A673 (cell line): ENCODE data around the gene DNTT. TPM values are rescaled to one million over a fixed set of nuclear protein-coding genes. Genes with fewer than 3 reads are reported as not detected.

Experiments
- BruUV-seq: library from RNA; stranded (reverse); fragments of 400-500 nt; replicated peaks from 2 replicates; lab custom pipeline; 2021; lab: Mats Ljungman, UMichigan
- CTCF ChIA-PET: fragments of 300-600 bp; sonication (Branson Sonifier 250); formaldehyde crosslinking; loops from one replicate; lab custom pipeline; 2022; ENCODE audit warnings: antibody characterized with exemption; lab: Charles Lee
- POLR2A ChIA-PET: fragments of 300-600 bp; sonication (Branson Sonifier 250); formaldehyde crosslinking; loops from one replicate; lab custom pipeline; 2022; ENCODE audit warnings: antibody characterized with exemption; ENCODE audit not compliant: low non-redundant PET; lab: Charles Lee
- DNase-seq: peaks from one replicate; pipeline ENCODE4 v3.0.0-alpha.2; 2015; ENCODE audit warnings: low spot score
- H3K27ac ChIP-seq: fragments of 200-600 bp; sonication (generic); 2 replicates; pipeline ENCODE4 v1.5.1; 2016; ENCODE audit warnings: mixed run types, low read depth, mild to moderate bottlenecking, mixed read lengths, antibody characterized with exemption, low read length; ENCODE audit not compliant: poor library complexity, severe bottlenecking
- H3K27me3 ChIP-seq: fragments of 200-600 bp; sonication (generic); replicated peaks from 2 replicates; pipeline ENCODE4 v1.6.1; 2017; ENCODE audit warnings: mixed run types, low read depth, mild to moderate bottlenecking, mixed read lengths, antibody characterized with exemption, low read length; ENCODE audit not compliant: insufficient read depth, poor library complexity
- H3K36me3 ChIP-seq: fragments of 200-600 bp; sonication (generic); 2 replicates; pipeline ENCODE4 v1.6.1; 2016; ENCODE audit warnings: mixed run types, mild to moderate bottlenecking, mixed read lengths, antibody characterized with exemption, low read length; ENCODE audit not compliant: insufficient read depth, poor library complexity, severe bottlenecking
- H3K4me1 ChIP-seq: fragments of 200-600 bp; sonication (generic); 2 replicates; pipeline ENCODE4 v1.6.1; 2017; ENCODE audit warnings: mixed run types, mild to moderate bottlenecking, mixed read lengths, antibody characterized with exemption, low read length; ENCODE audit not compliant: insufficient read depth, poor library complexity, severe bottlenecking
- H3K4me3 ChIP-seq: fragments of 200-600 bp; sonication (generic); 2 replicates; pipeline ENCODE4 v1.5.1; 2016; ENCODE audit warnings: low read depth, mixed run types, mild to moderate bottlenecking, mixed read lengths, low read length; ENCODE audit not compliant: poor library complexity, severe bottlenecking
- H3K9me3 ChIP-seq: fragments of 200-600 bp; sonication (generic); 2 replicates; pipeline ENCODE4 v1.6.1; 2016; ENCODE audit warnings: mixed run types, low read depth, mild to moderate bottlenecking, mixed read lengths, antibody characterized with exemption, low read length; ENCODE audit not compliant: poor library complexity, severe bottlenecking
- EZH2 ChIP-seq: fragments of 200-600 bp; sonication (generic); IDR thresholded peaks from 2 replicates; pipeline ENCODE4 v1.6.1; 2017; ENCODE audit warnings: borderline replicate concordance, low read depth, mild to moderate bottlenecking, mixed read lengths, antibody characterized with exemption, low read length; ENCODE audit not compliant: poor library complexity, severe bottlenecking
- intact Hi-C: fragments of 100-400 bp; cut with micrococcal nuclease; formaldehyde crosslinking; loops from one replicate; pipeline ENCODE4 v1.10.0; 2022; ENCODE audit not compliant: unreplicated experiment
- total RNA-seq: library from RNA; stranded (reverse); gene quantifications from 2 replicates; pipeline ENCODE4 v1.2.3, GENCODE V29; 2021
- TF ChIP-seq, protein P1 (sequence below): fragments of 300-800, 200-600 bp; sonication (generic); conservative IDR thresholded peaks from 2 replicates; pipeline ENCODE4 v1.5.1; 2017; ENCODE audit warnings: low read depth, mild to moderate bottlenecking, antibody characterized with exemption, low read length, moderate library complexity, mixed read lengths

Gene DNTT
- total RNA-seq, 1 experiment from 2014 or later: not detected

DNA sequence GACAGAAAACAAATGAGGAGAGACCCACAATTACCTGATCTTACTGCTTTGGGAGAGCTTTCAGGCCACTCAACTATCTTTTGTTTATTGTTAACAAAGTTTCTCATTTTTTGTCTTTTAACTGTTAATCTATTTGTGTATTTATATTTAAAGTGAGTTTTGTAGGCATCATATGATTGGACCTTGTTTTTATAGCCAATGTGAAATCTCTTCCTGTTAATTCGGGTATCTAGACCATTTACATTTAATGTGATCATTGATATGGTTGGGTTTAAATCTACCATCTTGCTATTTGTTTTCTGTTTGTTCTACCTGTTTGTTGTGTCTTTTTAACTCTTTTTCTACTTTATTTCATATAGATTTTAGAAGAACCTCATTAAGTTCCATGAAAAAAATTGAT, 42.1 kb downstream of the DNTT start:
- CTCF ChIA-PET: no interaction called here
- peaks cover 8% of the 10 kb centered on the region for H3K9me3 ChIP-seq
- no peaks in the 10 kb centered on the region for H3K36me3 ChIP-seq
- POLR2A ChIA-PET: no interaction called here
- intact Hi-C loops: no loop called here
- no peak overlapping the region for H3K4me3 ChIP-seq
- no peak overlapping the region for H3K27ac ChIP-seq
- no peaks in the 10 kb centered on the region for H3K4me1 ChIP-seq
- peaks cover 6% of the 10 kb centered on the region for H3K27me3 ChIP-seq
- no peak for TF ChIP-seq EZH2
- TF ChIP-seq, protein P1, sequence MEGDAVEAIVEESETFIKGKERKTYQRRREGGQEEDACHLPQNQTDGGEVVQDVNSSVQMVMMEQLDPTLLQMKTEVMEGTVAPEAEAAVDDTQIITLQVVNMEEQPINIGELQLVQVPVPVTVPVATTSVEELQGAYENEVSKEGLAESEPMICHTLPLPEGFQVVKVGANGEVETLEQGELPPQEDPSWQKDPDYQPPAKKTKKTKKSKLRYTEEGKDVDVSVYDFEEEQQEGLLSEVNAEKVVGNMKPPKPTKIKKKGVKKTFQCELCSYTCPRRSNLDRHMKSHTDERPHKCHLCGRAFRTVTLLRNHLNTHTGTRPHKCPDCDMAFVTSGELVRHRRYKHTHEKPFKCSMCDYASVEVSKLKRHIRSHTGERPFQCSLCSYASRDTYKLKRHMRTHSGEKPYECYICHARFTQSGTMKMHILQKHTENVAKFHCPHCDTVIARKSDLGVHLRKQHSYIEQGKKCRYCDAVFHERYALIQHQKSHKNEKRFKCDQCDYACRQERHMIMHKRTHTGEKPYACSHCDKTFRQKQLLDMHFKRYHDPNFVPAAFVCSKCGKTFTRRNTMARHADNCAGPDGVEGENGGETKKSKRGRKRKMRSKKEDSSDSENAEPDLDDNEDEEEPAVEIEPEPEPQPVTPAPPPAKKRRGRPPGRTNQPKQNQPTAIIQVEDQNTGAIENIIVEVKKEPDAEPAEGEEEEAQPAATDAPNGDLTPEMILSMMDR: no peak
- no peak for DNase-seq
- BruUV-seq: no TSS peak

DNA sequence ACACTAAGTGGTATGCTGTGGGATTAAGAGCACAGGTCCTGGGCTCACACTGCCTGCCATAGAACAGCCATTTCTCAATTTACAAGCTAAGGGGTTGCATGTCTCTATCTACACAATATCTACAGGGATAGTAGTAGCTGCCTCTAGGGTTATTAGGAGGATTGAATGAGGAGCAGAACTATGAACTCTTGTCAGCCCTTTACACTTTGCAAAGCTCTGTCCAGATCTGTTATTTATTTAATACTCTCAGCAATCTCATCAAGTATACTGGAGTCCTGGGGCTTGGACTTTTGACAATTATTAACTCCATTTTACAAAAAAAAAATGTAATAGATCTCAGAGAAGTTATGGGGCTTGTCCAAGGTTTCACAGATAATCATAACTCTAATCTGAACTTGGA, 47.8 kb downstream of the DNTT start:
- ChIA-PET CTCF (no interaction called here), POLR2A (no interaction called here)
- peaks cover 18% of the 10 kb centered on the region for H3K27me3 ChIP-seq
- BruUV-seq: no TSS peak
- H3K4me3 ChIP-seq: no peak overlapping the region
- H3K36me3 ChIP-seq: no peaks in the 10 kb centered on the region
- DNase-seq: no peak
- H3K4me1 ChIP-seq: no peaks in the 10 kb centered on the region
- no peak overlapping the region for H3K27ac ChIP-seq
- TF ChIP-seq, protein P1: no peak
- no peak for TF ChIP-seq EZH2
- H3K9me3 ChIP-seq: no peaks in the 10 kb centered on the region
- intact Hi-C loops: no loop called here

DNA sequence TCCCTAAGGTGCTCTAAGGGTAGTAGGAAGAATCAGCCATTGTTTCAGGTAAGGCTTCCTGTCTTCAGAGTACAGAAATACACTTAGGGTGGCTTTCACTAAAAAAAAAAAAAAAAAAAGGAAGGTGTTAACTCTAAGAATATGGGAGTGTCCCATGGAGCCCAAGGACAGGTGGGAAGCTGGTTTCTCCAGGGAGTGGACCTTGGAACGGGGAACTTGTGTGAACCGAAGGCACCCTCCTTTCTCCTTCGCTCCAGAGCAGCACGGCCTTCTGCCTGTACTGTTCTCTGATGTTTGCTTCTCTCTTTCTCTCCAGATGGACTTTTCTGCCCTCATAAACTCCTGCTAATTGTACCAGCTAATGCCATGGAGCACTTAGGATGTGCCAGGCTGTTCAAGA, 48.3 kb downstream of the DNTT start:
- Histone ChIP-seq H3K4me1 (no peaks in the 10 kb centered on the region), H3K27me3 (peaks cover 19% of the 10 kb centered on the region), H3K9me3 (no peaks in the 10 kb centered on the region), H3K27ac (no peak overlapping the region), H3K4me3 (no peak overlapping the region), H3K36me3 (no peaks in the 10 kb centered on the region)
- ChIA-PET POLR2A (no interaction called here), CTCF (no interaction called here)
- no TSS peak for BruUV-seq
- intact Hi-C loops: no loop called here
- no peak for TF ChIP-seq EZH2
- TF ChIP-seq, protein P1: no peak
- no peak for DNase-seq
